ENCODE results near the gene POLE3. TPM values are rescaled to one million over a fixed set of nuclear protein-coding genes. Genes with fewer than 3 reads are reported as not detected.
"Not testable (repeated sequence)": the region's sequence is repeated elsewhere in the genome, so short reads cannot be mapped to it uniquely, and the experiment has no call there.

The POLE3 gene
- total RNA-seq, 1 experiment from 2014 or later = 84.4 TPM

GRCh38 chr9:113403646-113404045 is 6.8 kb downstream of the POLE3 start:
- no peak for DNase-seq (ENCODE audit: low spot score)

DNA sequence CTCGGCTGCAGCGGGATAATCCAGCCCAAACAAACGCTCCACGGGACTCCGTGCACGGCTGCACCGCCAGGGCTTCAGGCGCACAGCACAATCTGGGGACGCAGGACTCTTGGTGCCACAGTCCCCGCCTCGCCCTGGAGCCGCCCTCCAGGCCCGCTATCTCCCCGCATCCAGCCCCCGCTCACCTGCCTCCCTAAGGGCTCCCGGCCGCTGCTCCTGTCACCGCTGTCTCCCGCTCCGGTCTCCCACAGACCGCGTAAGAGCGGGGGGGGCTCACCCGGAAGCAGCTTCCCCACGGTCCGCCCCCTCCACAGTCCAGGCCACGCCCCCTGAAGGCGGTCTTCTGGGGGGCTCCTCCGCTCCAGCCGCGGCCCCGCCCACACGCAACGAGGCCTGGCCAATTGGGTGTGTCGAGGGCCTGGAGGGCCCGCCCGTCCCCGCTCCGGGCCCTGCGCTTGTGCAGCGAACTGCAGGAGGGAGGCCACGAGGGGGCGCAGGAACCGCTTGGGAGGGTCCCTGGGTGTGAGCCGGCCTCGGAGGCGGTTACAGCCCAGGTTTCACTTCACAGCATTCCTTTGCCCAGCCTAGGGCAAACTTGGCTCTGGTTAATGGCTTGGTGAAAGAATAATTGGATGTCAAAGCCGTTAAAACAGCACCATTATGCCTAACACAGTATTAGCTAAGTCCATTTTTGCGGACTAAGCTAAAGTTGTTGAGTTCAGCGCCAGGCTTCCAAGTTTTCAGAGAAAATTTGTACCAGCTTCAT is 9.3 kb downstream of the POLE3 start, which contains the start of gene ALAD:
ALAD (minus strand) TSS at position 258 of the 766 bp plus-strand sequence. CDS start 7,725 bp downstream, outside the sequence.
- peak; percentile 98 for DNase-seq (ENCODE audit: low spot score)

DNA sequence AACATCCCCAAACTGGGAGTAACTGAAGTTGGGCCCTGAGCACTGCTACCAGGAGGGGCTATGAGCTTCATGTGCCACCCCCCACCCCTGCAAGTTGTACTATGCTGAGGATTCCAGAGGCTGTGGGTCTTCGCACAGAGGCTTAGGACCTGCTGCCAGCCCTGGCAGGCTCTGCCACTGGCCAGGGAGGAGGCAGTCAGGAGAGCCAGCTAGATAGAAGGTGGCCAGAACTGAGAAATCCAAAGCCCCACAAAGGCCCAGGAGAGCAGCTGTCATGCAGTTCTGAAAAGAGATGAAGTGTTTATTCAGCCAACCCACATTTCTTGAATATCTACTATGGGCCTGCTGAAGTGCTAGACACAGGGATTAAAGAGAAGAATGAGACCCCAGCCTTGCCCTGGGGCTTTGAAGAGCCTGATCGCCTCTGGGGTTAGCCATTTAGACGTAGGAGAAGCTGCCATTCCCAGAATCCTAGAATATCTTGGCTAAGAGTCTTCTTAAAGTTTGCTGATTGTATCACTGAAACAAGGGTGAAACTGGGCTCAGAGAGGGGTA is 10.8 kb downstream of the POLE3 start:
- no peak for DNase-seq (ENCODE audit: low spot score)

DNA sequence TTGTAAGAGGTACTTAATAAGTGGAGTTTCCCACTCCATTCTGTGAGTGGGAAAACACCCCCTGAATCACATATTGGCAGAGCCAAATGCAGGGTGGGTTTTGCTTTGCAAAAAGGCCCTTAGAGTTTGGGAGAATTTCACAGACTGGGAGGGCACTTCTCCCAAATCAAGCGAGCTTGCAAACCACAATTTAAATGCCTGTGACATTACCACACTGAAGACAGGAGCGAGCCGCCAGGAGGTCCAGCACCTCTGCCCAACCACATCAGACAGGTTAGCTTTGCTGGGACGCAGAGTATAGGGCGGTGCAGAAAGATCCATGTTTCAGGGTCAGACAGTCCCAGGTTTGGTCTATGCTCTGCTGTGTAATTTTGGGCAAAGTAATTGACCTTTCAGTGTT is 11.7 kb downstream of the POLE3 start:
- DNase-seq (ENCODE audit: low spot score) = no peak

GRCh38 chr9:113397203-113397631 is 13.3 kb downstream of the POLE3 start:
- no peak for DNase-seq (ENCODE audit: low spot score)

DNA sequence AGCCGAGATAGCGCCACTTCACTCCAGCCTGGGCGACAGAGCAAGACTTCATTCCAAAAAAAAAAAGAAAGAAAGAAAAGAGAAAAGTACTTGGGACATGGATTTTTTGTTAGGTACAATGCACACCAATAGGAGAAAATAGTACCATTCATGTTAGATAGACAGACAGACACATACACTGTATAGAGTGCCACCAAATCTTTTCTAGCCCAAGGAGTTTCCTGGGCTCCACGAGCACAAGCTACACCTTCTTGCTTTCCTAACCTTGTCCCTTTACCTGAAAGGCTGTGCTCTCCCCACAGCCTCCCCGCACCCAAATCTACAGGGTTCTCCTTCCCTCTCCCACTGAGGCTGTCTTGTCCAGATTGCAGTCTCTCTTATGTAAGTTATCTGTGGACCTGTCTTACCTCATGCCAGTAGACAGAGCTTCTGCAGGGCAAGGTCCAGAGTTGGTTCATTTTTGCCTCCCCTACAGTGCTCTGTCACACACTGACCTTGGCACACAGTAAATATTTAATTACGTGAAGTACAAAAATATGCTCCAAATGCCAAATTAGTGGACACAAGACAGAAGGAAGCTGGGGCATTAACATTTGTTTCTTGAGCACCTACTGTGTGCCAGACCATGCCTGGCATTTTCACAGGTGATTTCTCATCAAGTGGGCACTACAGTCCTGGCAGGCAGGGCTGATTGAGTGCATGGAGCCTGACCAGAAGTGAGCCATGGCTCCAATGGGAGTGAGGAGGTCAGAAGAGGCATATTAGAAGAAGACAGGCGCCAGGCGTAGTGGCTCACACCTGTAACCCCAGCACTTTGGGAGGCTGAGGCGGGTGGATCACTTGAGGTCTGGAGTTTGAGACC is 15.2 kb downstream of the POLE3 start:
- no peak for DNase-seq (ENCODE audit: low spot score)

- no peak for DNase-seq (ENCODE audit: low spot score)
These were observed 17.2 kb downstream of the POLE3 start for GRCh38 chr9:113393281-113393680.

- no peak for DNase-seq (ENCODE audit: low spot score)
These were observed 18.6 kb downstream of the POLE3 start for GRCh38 chr9:113391917-113392316.

DNA sequence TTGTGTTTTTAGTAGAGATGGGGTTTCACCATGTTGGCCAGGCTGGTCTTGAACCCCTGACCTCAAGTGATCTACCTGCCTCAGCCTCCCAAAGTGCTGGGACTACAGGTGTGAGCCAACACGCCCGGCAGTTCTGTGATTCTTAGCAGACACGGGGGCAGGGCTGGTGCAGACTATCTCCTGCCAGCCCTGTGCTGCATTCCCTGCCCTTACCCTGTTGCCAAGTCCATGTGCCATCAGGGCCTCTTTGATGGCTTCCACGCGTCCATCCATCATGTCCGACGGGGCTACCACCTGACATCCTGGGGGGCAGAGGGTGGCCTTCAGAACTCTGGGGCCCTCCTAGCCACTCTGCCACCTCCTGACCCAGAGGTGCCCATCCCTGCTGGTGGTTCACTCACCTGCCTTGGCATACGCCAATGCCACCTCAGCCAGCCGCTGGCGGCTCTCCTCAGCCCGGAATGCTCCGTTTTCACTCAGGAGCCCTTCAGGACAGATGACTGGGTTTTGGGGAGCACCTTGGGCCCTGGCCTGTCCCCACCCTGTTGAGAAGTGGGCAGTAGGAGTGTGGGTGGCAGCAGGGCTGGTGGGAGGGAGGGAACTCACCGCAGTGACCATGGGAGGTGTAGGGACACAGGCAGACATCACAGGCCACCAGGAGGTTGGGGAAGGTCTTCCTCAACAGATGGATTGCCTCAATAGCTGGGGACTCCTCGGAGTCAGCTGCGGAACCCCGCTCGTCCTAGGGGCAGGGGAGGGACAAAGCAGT is 20.1 kb downstream of the POLE3 start:
- no peak for DNase-seq (ENCODE audit: low spot score)

GRCh38 chr9:113389451-113389850 is 21.0 kb downstream of the POLE3 start:
- no peak for DNase-seq (ENCODE audit: low spot score)

GRCh38 chr9:113388833-113389232 is 21.6 kb downstream of the POLE3 start:
- no peak for DNase-seq (ENCODE audit: low spot score)

DNA sequence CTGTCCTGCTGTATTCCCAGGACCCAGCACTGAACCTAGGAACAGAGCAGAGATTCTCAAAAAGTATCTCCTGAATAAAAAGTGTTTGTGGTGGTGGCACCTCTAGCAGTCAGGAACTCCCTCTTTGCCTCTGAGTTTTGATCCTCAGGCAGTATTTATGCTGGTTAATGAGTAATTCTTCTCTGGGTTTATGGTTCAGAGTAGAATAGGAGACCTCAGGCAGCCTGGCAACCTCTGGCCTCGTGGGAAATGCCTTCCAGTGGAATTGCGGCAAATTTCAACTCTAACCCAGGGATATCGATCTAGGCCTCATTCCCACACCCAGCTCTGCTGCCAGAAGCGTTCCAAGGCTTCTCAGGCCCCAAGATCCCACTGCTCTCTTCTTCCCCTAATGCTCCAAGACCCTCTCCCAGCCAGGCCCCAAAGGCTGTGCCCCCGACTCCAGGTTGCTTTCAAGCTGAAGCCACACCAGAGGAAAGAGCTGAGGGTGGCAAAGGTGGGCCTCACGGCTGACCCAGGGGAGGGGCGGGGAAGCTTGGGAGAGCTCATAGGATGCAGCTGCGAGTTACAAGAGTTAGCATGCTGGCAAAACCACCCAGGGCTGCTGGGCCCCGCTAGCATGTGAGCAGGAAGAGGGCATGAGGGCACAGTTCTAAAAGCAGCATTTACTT is 22.8 kb downstream of the POLE3 start:
- peak; percentile 84 for DNase-seq (ENCODE audit: low spot score)

GRCh38 chr9:113386571-113387393 is 23.7 kb downstream of the POLE3 start:
- no peak for DNase-seq (ENCODE audit: low spot score)

DNA sequence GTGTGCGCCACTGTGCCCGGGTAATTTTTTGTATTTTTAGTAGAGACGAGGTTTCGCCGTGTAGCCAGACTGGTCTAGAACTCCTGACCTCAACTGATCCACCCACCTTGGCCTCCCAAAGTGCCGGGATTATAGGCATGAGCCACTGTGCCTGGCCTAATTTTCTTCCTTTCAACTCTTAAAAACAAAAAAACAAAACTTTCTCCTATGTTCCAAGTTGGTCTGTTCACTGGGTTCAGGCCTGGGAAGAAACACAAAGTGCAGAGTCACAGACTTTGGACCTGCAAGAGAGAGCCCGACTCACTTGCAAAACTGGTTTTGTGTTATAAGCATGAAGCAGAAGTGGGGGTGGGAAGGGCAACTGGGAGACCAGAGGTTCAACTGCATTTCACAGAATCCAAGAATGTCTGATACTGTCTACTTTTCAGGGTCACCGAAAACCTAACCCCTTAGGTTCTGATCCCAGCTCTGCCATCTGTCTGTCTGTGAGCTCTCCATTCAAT is 28.5 kb downstream of the POLE3 start:
- peak; percentile 93 for DNase-seq (ENCODE audit: low spot score)

DNA sequence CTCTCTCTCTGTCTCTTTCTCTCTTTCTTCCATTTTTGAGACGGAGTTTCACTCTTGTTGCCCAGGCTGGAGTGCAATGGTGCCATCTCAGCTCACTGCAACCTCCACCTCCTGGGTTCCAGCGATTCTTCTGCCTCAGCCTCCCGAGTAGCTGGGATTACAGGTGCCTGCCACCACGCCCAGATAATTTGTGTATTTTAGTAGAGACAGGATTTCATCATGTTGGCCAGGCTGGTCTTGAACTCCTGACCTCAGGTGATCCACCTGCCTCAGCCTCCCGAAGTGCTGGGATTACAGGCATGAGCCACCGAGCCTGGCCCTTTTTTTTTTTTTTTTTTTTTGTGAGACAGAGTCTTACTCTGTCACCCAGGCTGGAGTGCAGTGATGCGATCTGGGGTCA is 29.0 kb downstream of the POLE3 start:
- not testable (repeated sequence) for DNase-seq (ENCODE audit: low spot score)

GRCh38 chr9:113380869-113381378 is 29.6 kb downstream of the POLE3 start:
- peak; percentile 44 for DNase-seq (ENCODE audit: low spot score)

DNA sequence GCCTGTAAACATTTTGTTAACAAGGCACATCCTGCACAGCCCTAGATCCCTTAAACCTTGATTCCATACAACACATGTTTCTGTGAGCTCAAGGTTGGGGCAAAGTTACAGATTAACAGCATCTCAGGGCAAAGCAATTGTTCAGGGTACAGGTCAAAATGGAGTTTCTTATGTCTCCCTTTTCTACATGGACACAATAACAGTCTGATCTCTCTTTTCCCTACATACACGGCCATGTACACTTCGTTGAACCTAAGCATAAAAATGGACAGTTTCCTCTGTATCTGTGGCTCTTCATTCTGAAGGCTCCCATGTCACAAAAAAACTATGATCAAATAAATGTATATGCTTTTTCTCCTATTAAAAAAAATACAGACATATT is 30.7 kb downstream of the POLE3 start:
- DNase-seq (ENCODE audit: low spot score) = not testable (repeated sequence)

- not testable (repeated sequence) for DNase-seq (ENCODE audit: low spot score)
These were observed 31.2 kb downstream of the POLE3 start for GRCh38 chr9:113379094-113379828.
